Measurements from ENCODE around the gene DUSP18.

- TF ChIP-seq POLR2A (IDR thresholded peaks at IDR 0.05; ENCODE audit: low read depth, low read length) (no peak), CTCF (conservative IDR thresholded peaks at IDR 0.05; ENCODE audit: low read depth, low read length) (no peak), BHLHE40 (IDR thresholded peaks at IDR 0.05; ENCODE audit: low read depth, low read length) (no peak), CEBPB (IDR thresholded peaks at IDR 0.05; ENCODE audit: low read depth, low read length) (no peak), RFX5 (IDR thresholded peaks at IDR 0.05; ENCODE audit: low read depth, low read length) (no peak)
Measured at GRCh38 chr22:30647536-30647935, 20.1 kb downstream of the DUSP18 start.
